Left ventricle myocardium inferior (tissue), 1 donor: ENCODE data around the gene TRIM3. TPM values are rescaled to one million over a fixed set of nuclear protein-coding genes. Genes with fewer than 3 reads are reported as not detected.

Experiments
- DNase-seq: peaks from one replicate; pipeline ENCODE4 v3.0.0-alpha.2; 2020
- H3K27ac ChIP-seq: fragments of 200-600 bp; replicated peaks from 2 replicates; pipeline ENCODE4 v1.8.0; 2021
- H3K27me3 ChIP-seq: fragments of 200-600 bp; 2 replicates; pipeline ENCODE4 v1.8.0; 2021; ENCODE audit warnings: low read depth
- H3K36me3 ChIP-seq: fragments of 200-600 bp; 2 replicates; pipeline ENCODE4 v1.8.0; 2021
- H3K4me1 ChIP-seq: fragments of 200-600 bp; 2 replicates; pipeline ENCODE4 v1.8.0; 2021
- H3K4me3 ChIP-seq: fragments of 200-600 bp; 2 replicates; pipeline ENCODE4 v1.8.0; 2021; ENCODE audit warnings: mild to moderate bottlenecking, moderate library complexity
- H3K9me3 ChIP-seq: fragments of 200-600 bp; replicated peaks from 2 replicates; pipeline ENCODE4 v1.8.0; 2021
- intact Hi-C: fragments of 100-400 bp; cut with micrococcal nuclease; formaldehyde crosslinking; loops from one replicate; pipeline ENCODE4 v1.11.0; 2022
- total RNA-seq: library from RNA; stranded (reverse); fragmentation: NEBNext Ultra II Directional; extraction: Animal tissue kit (Norgen Biotek cat#: 25700); gene quantifications from one replicate; pipeline ENCODE4 v1.2.1, GENCODE V29; 2021
- TF ChIP-seq, protein P1 (sequence below): fragments of 200-600 bp; IDR thresholded peaks from 2 replicates; pipeline ENCODE4 v1.8.0; 2021; ENCODE audit warnings: antibody characterized with exemption, mild to moderate bottlenecking, borderline replicate concordance
- donor health status: DM: no; HTN: yes; CAD: no; lungs with severe emphysema.

Gene TRIM3
- total RNA-seq, 1 donor from 2014 or later, result 9.0 TPM

DNA sequence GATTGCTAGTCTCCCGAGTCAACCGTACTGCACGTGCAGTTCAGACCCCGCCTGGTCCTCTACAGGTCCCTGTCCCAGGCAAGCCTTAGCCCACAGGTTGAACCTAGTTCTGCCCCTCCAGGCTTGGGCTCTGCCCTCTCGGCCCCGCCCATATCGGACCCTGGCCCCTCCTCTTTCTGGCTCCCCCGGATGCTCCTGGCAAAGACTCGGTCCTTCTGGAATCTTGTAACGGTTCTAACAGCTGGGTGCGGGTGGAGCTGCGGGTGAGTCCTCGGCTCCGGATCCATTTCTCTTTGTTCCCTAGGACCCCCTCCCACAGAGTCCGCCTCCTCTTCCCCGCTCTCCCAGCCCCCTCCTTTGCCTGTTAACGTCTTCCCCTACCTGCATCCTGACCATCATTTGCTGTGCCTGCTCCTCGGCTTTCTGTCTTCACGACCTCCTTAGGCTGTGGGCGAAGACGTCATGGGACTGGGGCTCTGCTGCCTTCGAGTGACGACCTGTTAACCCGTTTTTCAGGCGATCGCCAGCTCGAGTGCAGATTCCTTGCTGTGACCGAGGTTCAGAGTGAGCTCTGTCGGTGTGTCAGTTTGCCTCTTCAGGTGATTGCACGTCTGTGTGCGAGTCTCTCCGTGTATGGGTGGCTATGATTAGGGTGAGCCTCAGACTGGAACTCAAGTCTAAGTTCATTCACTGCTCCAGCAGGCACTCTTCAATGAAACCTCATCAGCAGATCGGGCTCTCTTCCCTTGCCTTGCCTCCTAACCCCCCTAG lies 23.5 kb upstream of the TRIM3 start, which contains the start of gene DNHD1:
Gene DNHD1 (plus strand): TSS at position 212 of the 771 bp plus-strand sequence. CDS start 936 bp downstream, outside the sequence.
- no peaks in the 10 kb centered on the region for H3K27me3 ChIP-seq
- H3K4me1 ChIP-seq, result peaks cover 14% of the 10 kb centered on the region
- no peak for DNase-seq
- intact Hi-C loops, result loop anchor here (10.0 kb wide), 1 partner anchor 52 kb away; the partner anchor contains the start of gene HPX
- TF ChIP-seq, protein P1, sequence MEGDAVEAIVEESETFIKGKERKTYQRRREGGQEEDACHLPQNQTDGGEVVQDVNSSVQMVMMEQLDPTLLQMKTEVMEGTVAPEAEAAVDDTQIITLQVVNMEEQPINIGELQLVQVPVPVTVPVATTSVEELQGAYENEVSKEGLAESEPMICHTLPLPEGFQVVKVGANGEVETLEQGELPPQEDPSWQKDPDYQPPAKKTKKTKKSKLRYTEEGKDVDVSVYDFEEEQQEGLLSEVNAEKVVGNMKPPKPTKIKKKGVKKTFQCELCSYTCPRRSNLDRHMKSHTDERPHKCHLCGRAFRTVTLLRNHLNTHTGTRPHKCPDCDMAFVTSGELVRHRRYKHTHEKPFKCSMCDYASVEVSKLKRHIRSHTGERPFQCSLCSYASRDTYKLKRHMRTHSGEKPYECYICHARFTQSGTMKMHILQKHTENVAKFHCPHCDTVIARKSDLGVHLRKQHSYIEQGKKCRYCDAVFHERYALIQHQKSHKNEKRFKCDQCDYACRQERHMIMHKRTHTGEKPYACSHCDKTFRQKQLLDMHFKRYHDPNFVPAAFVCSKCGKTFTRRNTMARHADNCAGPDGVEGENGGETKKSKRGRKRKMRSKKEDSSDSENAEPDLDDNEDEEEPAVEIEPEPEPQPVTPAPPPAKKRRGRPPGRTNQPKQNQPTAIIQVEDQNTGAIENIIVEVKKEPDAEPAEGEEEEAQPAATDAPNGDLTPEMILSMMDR, result no peak
- peak within 1 kb of the TSS; percentile 28 for H3K27ac ChIP-seq
- H3K9me3 ChIP-seq, result no peaks in the 10 kb centered on the region
- H3K36me3 ChIP-seq, result peaks cover 42% of the 10 kb centered on the region
- H3K4me3 ChIP-seq, result peak within 1 kb of the TSS; percentile 38

DNA sequence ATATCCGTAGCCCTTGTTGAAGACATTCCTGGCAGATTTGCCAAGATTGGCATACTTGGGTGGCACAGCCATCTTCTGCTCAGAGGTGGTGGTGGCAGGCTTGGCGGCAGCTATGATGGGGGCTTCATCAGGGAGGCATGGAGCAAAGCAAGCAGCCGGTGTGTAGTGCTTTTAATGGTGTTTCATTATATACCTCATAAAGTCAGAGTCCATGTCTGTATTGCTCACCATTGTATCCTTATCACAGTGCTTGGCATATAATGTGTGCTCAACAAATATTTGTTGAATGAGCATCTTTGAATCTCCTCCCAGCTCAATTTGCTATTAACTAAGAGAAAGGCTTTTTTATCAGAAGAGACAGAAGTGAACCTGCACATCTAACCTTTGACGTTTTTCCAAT lies 15.6 kb upstream of the TRIM3 start:
- TF ChIP-seq, protein P1, result no peak

GRCh38 chr11:6488821-6489220 lies 15.1 kb upstream of the TRIM3 start:
- no peaks in the 10 kb centered on the region for H3K27me3 ChIP-seq
- DNase-seq, result no peak
- H3K36me3 ChIP-seq, result peaks cover 67% of the 10 kb centered on the region
- intact Hi-C loops, result no loop called here
- H3K4me3 ChIP-seq, result no peak overlapping the region
- TF ChIP-seq, protein P1, result no peak
- no peak overlapping the region for H3K27ac ChIP-seq
- H3K9me3 ChIP-seq, result no peaks in the 10 kb centered on the region
- H3K4me1 ChIP-seq, result no peaks in the 10 kb centered on the region

More for the DNA sequence above, 15.6 kb upstream of the TRIM3 start:
- Histone ChIP-seq H3K36me3 (peaks cover 67% of the 10 kb centered on the region), H3K9me3 (no peaks in the 10 kb centered on the region), H3K27me3 (no peaks in the 10 kb centered on the region), H3K4me3 (no peak overlapping the region), H3K4me1 (no peaks in the 10 kb centered on the region), H3K27ac (no peak overlapping the region)
- DNase-seq, result no peak
- intact Hi-C loops, result no loop called here

DNA sequence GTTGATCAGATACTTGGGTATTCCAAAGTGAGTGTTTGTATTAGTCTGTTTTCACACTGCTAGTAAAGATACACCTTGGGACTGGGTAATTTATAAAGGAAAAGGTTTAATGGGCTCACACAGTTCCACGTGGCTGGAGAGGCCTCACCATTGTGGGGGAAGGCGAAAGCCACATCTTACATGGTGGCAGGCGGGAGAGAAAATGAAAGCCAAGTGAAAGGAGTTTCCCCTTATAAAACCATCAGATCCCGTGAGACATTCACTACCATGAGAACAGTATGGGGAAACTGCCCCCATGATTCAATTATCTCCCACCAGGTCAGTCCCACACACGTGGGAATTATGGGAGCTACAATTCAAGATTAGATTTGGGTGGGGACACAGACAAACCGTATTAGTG lies 14.6 kb upstream of the TRIM3 start:
- no peak overlapping the region for H3K27ac ChIP-seq
- no peak for DNase-seq
- H3K4me1 ChIP-seq, result peaks cover under 1% of the 10 kb centered on the region
- no peak overlapping the region for H3K4me3 ChIP-seq
- intact Hi-C loops, result no loop called here
- H3K27me3 ChIP-seq, result no peaks in the 10 kb centered on the region
- H3K9me3 ChIP-seq, result no peaks in the 10 kb centered on the region
- H3K36me3 ChIP-seq, result peaks cover 68% of the 10 kb centered on the region
- TF ChIP-seq, protein P1, result no peak

DNA sequence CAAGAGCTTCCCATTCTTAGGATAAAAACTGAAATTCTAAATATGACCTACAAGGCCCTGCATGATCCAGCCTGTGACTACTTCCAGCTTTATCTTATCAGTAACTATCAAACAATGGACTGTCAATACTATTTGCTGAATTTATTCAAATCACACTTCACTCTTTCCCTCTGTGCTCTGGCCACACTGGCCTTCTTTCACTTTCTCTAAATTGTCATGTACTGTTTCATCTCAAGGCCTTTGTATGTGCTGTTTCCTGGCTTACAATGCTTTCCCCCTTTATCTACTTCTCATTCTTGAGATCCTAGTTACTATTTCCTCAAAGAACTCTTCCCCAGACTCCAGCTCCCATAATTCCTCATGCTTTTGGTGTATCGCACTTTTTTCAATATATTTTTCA lies 13.2 kb upstream of the TRIM3 start:
- no peaks in the 10 kb centered on the region for H3K27me3 ChIP-seq
- H3K4me1 ChIP-seq, result peaks cover 15% of the 10 kb centered on the region
- H3K9me3 ChIP-seq, result no peaks in the 10 kb centered on the region
- no peak overlapping the region for H3K27ac ChIP-seq
- no peak overlapping the region for H3K4me3 ChIP-seq
- TF ChIP-seq, protein P1, result no peak
- peaks cover 70% of the 10 kb centered on the region for H3K36me3 ChIP-seq
- DNase-seq, result no peak
- intact Hi-C loops, result no loop called here
